Fibroblast of peridontal ligament (primary cell): Measurements from ENCODE around the gene LRRC57.

Source experiments
- DNase-seq: peaks from one replicate; pipeline ENCODE4 v3.0.0-alpha.2; 2010; ENCODE audit errors: extremely low read depth

LRRC57 gene

DNA sequence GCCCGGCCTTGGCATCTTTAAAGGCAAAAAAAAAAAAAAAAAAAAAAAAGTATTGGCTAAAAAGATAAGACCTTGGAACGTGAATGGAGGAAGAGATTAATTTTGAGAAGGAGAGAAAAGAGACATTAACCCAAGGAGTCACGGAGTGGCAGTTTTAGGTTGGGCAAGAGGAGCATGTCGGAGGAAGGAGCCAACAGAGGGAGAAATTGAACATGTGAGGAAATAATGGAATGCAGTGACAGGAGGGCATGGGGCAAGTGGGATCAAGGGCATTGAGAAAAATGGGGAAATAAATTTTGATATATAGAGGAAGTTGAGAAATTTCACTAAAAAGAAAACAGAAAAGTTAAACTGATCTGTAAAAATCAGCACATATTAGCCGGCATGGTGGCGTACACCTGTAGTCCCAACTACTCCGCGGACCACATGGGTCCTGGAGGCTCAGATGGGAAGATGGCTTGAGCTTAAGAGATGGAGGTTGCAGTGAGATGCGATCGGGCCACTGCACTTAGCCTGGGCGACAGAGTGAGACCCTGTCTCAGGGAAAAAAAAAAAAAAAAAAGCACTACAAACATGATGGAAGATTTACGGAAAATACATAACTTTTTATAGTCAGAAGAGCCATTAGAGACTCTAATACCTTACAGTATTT is 1.3 kb upstream of the LRRC57 start:
- no peak for DNase-seq

DNA sequence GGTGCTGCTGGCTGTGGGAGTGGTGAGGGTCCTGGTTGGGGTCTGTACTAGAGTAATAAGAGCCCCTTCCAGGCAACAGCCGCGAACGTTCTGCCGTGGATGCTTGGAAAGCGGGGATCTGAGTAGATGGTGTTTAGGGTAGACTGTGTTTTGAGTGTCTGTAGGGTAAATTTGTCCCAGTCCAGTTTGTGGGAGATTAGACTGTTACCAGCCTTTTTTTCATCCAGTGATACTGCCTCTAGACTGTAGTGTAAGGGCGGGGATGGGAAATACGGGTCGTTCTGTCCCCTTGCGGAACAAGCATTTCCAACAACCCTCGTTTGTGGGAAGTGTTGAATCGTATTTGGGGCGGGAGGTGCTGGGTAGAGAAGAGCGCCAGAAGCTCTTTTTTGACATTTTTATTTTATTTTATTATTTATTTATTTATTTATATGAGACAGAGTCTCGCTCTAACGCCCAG is 469 bp upstream of the LRRC57 start:
- peak; percentile 29 for DNase-seq

DNA sequence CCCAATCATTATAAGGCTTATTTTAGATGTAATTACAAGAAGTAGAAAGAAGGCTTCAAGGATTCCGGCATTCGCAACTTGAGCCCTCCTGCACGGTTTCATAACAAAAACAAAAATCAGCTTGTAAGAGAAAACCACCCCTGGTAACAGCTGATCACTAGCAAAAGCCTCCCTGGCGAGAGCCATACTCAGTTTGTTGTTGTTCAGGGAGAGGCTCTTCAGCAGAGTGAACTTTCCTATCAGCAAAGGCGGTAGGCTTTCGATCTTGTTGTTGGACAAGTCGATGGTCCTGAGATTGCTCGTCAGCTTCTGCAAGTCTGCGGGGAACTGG is 710 bp downstream of the LRRC57 start:
- peak; percentile 55 for DNase-seq

DNA sequence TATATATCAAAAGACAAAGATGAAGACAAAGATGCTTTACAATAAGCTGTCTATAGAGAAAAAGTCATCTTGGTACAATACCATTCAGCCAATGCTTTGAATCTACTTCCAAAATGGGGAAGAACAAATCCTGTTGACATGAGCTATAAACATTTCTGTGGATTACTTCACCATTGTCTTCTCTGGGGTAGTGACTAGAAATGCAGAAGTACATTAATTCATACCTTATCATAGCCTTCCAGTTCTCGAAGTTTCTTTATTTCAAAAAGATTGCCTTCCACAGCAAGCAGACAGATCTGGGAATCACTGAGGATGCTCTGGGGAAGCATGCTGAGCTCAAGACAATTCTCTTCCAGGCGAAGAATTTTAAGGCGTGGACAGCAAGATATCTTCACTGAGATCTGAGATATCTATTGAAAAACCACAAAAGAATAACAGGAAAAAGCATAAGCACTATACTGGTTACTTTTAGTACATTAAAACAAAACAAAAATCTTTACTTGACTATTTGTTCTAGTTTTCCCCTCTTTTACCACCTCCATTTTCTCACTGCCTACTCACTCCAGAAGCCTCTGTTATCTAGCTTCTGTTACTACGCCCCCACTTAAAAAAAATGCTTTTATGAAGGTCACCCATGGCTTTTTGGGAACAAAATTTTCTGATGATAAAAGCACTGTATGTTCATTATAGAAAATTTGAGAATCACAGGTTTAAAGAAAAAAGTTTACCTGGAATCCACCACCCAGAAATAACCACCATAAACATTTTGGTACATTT is 3.6 kb downstream of the LRRC57 start:
- DNase-seq: no peak

DNA sequence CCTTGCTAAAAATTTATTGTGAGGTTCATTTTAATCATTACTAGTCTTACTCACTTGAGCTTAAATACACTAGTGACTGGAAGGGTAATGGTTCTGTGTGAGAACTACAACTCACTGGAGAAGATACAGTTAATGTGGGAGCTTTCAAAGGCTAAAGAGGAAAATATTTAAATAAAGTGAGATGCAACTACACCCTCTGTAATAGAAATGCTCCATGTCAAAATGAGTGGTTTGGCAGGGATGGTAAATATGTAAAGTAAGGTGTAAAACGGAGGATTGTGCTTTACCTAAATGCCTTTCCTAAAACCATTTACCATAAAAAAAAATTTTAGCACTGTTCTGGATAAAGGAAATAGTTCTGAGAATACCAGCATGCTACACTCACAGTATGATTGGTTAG is 15.3 kb downstream of the LRRC57 start:
- no peak for DNase-seq

DNA sequence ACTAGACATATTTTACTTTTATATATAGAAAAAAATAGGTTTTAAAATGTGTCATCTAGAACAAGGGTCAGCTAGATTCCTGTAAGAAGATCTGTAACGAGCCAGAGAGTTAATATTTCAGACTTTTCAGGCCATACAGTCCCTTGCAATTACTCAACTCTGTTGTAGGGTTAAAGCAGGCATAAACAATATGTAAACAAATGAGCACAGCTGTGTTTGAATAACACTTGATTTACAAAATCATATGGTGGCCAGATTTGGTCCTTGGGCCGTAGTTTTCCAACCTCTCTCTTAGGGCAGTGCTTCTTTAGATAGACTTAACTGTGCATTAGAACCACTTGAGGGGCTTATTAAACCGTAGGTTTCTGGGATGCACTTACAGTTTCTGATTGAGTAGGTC is 19.6 kb downstream of the LRRC57 start:
- peak; percentile 23 for DNase-seq

DNA sequence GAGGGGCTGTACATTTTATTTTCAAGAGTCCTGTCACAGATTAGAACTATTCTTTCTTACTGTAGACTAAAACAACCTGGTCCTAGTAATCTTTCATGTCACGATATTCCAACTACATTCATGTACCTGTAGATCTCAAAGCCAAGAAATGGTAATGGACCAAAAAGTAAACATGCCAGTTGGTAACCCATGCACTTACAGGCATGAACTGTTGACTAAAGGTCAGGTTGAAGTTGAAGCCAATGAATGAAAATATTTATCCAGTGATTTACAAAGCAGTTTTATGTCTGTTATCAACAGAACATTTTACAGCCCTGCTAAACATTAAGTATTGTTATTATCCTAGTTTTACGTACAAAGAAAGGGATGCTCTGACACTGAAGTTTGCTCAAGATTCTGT is 25.3 kb downstream of the LRRC57 start:
- no peak for DNase-seq

DNA sequence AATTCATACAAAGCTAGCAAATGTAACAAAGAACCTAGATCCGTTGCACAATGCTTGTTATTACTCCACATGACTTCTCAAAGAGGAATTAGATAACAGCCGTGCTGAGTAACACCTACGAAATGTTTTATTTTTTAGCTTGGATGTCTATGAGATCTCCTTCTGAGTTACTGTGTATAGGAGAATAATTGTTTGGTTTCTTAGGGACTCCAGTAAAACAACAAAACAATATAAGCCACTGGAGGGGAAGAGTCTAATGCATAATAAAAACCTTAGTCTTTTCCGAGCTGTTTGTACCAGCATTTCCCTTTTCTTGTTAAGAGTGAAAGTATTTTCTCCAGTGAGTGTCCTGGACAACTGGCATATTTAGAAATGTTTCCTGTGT is 37.6 kb downstream of the LRRC57 start:
- DNase-seq: peak; percentile 71

DNA sequence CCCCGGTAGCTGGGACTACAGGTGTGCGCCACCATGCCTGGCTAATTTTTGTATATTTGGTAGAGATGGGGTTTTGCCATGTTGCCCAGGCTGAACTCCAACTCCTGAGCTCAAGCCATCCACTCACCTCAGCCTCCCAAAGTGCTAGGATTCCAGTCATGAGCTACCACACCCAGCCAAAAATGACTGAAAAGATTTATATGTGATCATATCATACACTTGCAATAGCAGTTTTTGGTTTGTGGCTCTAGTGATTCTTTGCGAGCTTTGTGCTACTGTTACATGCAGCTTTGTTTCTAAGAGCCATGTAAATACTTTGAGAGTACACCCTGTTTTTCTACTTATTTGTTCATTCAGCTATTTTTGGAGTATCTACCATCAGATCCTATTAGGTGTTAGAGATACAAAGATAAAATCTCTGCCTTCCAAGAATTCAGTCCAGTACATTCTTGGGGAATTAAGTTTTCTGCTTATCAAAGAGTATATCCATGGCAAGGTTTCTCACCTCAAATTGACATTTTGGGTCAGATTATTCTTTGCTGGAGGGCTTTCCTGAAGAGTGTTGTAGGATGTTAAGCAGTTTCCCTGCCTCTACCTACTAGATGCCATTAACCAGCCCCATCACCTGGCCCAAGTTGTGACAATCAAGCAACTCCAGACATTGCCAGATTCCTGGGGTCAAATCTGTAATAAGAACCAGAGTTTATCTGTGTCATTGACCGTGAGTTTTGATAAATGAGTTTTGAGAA is 38.2 kb downstream of the LRRC57 start:
- DNase-seq: no peak

DNA sequence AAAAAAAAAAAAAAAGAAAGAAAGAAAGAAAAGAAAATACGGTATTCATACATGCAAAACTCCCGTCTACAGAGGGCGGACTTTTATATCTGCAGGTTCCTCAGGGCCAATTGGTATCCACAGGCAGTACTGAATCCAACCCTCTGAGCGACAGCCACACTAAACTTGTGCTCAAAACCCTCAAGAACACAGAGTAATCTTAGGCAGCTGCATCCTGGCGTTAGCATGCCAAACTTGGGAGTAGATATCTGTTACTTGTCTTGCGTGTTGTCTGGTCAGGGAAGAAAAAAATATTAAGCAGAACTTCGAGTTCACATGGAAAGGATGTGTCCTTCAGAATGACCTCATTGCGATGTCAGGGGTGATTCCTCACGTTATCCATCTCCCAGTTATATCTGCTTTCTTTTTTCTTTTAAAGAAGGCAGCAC is 40.3 kb downstream of the LRRC57 start:
- DNase-seq: peak; percentile 50

DNA sequence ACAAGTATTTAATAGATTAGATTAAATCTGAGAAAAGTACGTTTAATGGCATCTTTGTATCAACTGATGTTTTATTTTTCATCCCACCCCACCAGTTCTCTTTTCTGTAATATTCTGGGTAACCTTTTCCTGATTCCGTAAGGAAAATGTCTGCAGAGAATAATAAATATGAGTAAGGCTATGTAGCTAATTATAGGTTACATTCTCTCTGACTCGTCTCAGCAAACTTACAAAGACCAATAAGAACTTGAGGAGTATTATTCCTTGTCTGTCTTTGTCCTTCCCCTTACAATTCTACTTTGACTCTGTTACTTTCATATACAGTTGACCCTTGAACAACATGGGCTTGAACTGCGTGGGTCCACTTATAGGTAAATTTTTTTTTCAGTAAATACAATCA is 41.1 kb downstream of the LRRC57 start:
- peak; percentile 30 for DNase-seq

DNA sequence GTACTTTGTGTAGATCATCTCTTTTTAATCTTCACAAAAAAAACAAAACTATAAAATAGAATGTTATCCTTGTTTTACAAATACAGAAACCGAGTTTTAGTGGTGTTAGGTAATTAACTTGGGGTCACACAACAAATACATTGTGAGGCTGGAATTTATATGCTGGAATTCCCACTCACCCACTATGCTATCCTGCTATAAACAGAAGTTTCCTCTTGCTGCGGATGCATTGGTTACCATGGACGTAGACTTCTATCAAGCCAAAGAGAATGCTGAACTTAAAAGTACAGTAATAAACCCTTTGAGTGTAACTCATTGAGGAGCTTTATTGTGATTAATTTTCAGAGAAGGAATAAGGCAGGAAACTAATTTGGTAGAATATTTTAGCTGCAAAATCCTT is 44.0 kb downstream of the LRRC57 start:
- peak; percentile 12 for DNase-seq

DNA sequence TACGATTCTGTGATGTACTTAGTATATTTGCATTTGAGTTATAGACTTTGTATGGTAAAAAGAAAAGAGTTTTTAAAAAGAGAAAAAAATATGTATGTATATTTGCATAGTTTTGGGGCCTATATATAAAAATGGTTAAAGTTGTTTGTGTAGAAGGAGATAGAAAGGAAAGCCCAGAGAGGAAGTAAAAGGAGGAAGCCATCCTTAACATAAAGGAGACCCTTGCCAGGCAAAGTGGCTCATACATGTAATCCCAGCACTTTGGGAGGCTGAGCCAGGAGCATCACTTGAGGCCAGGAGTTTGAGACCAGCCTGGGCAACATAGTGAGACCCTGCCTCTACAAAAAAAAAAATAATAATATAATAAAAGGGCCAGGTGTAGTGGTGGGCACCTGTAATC is 44.8 kb downstream of the LRRC57 start:
- DNase-seq: no peak

DNA sequence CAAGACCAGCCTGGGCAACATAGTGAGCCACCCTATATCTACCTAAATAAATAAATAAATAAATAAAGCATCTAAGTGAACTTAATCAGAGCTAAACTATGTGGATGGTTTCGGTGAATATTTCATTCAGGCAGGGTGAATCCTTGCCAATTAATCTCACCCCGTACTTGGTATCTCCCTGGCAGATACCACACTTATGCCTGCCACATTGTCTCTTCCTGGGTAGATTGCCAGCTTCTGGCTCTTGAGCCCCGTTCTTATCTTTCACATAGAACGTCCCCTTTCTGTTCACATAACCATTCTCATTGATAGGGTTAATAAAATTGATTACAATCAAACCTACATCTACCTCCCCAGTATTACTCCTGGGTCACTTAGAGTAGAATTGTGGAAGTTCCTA is 46.1 kb downstream of the LRRC57 start:
- DNase-seq: no peak

DNA sequence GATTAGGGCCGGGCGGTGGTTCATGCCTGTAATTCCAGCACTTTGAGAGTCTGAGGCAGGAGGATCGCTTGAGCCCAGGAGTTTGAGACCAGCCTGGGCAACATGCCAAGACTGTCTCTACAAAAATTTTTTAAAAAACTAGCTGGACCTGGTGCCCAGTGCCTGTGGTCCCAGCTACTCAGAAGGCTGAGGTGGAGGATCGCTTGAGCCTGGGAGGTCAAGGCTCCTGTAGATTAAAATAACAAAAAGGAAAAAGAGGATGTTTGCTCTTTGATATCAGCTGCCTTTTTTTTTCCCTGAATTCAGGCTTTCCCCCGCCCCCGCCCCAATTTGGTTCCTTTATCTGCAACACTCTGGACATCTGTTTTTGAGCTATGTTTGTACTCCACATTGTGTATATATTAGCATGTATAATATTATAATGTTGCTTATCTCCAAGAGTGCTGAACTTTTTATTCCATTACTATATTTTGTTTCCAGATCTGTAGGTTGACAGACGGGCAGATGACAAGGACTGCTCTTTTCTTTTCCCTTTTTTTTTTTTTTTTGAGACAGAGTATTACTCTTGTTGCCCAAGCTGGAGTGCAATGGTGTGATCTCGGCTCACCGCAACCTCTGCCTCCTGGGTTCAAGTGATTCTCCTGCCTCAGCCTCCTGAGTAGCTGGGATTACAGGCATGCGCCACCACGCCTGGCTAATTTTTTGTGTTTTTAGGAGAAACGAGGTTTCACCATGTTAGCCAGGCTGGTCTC is 48.6 kb downstream of the LRRC57 start:
- no peak for DNase-seq

DNA sequence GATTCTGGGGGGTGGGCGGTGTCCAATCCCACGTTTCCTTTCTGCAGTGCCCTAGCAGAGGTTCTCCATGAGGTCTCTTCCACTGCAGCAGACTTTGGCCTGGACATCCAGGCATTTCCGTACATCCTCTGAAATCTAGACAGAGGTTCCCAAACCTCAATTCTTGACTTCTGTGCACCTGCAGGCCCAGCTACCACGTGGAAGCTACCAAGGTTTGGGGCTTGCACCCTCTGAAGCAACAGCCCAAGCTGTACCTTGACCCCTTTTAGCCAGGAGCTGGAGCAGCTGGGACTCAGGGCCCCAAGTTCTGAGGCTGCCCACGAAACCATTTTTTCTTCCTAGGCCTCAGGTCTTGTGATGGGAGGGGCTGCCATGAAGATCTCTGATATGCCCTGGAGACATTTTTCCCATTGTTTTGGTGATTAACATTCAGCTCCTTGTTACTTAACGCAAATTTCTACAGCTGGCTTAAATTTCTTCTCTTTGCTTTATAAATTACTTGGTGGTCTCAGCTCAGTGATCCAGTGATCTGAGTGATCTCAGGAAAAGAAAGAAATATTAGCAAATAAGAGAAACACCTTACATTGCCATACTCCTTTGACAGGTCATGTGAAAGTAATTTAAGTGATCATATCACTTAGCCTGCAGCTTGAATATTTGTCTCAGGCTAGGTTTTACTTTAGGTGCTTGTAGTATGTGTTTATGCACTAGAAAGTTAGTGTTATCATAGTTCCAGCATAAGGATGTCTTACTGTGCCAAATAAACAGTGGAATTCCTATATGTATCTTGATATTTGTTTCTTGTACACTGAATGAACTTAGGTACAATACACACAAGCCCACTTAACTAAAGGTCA is 50.2 kb downstream of the LRRC57 start:
- DNase-seq: no peak

DNA sequence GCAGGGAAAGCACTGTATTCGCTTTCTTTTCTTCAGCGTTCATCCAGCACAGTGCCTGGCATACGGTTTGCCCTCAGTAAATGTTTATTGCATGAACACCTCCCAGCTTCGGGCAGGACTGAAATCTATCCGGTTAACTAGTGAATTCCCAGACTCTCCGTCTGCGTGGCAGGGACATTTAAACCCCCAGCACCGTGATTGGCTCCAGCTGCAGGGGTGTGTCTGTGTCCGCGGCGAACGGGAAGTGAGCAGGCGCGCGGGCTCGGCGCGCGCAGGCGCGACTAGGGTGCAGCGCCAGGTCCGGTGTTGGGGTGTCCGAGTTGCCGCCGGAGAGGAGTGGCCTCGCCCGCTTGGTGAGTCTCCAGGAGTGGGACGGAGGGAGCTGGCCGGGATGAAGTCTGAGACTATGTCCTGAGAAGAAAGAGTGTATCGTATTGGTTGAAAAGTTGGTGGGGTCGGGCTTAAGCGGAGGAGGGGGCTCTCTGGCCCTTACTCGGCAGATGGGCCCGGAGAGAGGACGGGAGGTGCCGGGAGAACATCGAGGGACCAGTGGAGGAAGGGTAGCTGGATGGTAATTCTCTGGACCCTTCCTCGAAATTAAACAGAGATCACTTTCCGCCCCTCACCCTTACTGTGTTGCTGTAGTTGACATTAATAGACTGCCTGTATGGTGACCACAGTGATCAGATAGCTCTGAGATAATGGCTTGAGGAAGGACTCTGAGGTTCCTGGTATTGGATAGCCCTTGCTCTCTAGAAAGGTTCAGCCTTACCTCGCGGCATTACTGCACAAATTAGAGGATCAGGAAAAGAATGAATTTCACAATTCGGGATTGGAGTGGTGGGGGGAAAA is 53.0 kb downstream of the LRRC57 start, which contains the start of gene SNAP23:
Gene SNAP23 (plus strand): TSS at position 274 of the 852 bp plus-strand sequence. CDS start 16,213 bp downstream, outside the sequence.
- DNase-seq: peak; percentile 96

DNA sequence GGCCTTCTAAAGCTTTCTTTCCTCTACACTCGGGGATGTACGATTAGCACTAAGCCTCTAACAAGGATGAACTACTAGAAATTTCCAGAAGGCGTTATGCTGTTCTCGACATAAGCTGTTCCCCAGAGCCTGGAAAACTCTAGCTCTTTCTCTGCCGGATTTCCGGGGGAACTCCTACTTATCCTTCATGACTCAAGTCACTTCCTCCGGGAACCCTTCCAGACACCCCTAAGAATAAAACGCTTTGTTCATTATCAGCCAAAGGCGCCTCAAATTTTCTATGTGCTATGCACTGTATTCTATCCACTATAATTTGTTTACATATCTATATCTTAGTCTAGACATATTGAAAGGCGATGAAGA is 53.6 kb downstream of the LRRC57 start:
- peak; percentile 78 for DNase-seq

DNA sequence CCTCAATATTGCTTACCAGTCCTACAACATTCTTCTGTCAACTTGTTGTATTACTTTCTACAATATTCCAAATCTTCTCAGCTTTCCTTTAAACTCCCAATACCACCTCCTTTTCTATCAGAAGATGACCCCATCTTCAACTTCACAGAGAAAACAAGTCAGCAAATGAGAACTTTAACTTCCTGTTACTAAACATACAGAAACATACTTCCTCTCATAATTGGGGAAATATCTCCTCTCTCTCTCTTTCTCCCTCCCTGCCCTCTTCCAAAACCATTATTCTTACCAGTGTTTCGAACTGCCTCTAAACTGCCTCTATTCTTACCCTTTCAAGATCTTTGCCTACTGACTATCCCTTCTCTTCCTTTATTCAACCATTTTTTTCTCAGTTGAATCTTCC is 54.9 kb downstream of the LRRC57 start:
- no peak for DNase-seq

DNA sequence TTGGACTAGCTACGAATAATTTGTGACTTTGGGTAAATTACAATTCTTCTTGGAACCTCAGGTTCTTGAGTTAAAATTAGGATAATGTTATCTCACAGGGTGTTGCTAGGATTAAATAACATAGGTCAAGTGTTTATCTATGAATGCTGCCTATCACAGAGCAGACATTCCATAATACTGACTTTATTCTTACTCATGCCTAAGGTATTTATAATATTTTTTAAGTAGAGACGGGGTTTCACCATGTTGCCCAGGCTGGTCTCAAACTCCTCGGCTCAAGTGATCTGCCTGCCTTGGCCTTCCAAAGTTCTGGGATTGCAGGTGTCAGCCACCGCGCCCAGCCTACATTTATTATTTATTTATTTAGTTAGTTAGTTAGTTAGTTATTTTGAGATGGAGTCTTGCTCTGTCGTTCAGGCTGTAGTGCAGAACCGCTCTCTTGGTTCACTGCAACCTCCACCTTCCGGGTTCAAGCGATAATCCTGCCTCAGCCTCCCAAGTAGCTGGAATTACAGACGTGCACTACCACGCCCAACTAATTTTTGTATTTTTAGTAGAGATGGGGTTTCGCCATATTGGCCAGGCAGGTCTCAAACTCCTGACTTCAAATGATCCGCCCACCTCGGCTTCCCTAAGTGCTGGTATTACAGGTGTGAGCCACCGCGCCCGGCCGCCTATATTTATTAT is 56.9 kb downstream of the LRRC57 start:
- DNase-seq: peak; percentile 70
